ENCODE measurements around the gene REV3L.
"Not testable (repeated sequence)": the region's sequence is repeated elsewhere in the genome, so short reads cannot be mapped to it uniquely, and the experiment has no call there.

Gene REV3L

DNA sequence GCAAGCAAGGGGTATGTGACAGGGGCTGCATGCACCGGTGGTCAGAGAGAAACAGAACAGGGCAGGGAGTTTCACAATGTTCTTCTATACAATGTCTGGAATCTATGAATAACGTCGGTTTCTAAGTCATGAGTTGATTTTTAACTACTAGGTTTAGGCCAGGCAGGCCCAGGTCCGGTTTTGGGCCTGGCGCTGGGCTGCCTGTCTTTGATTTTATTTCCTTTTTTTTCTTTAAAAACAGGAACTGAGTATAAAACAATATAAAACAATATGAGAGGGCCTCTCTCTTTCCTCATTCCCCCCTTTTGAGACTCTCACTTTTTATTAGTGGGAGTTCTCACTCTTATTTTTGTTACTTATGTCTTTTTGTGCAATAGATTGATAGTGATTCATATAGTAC, 198.7 kb downstream of the REV3L start:
- H3K9me3 ChIP-seq (ENCODE audit: control insufficient read depth, low read length); H3K27me3 ChIP-seq (ENCODE audit: control insufficient read depth, insufficient read depth, low read length, poor library complexity, severe bottlenecking); H3K27ac ChIP-seq (ENCODE audit: insufficient read depth, low read depth, low read length, poor library complexity, severe bottlenecking); H3K4me3 ChIP-seq (ENCODE audit: insufficient read depth, low read depth, low read length); H3K4me1 ChIP-seq (ENCODE audit: control insufficient read depth, insufficient read depth, low read length): not testable (repeated sequence)
- peaks cover 17% of the 10 kb centered on the region for H3K36me3 ChIP-seq (ENCODE audit: control insufficient read depth, insufficient read depth, low read length)
- 85 to 94% methylated on average over 3 of the region's 5 CpGs for WGBS, 2 experiments

DNA sequence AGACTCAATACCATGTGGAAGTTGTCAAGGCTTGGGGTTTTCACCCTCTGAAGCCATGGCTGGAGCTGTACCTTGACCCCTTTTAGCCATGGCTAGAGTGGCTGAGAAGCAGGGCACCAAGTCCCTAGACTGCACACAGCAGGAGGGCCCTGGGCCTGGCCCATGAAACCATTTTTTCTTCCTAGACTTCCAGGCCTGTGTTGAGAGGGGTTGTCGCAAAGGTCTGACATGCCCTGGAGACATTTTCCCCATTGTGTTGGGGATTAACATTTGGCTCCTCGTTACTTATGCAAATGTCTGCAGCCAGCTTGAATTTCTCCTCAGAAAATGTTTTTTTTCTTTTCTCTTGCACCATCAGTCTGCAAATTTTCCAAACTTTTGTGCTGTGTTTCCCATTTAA, 199.3 kb downstream of the REV3L start:
- Histone ChIP-seq H3K27me3 (ENCODE audit: control insufficient read depth, insufficient read depth, low read length, poor library complexity, severe bottlenecking) (no peaks in the 10 kb centered on the region), H3K27ac (ENCODE audit: insufficient read depth, low read depth, low read length, poor library complexity, severe bottlenecking) (no peak overlapping the region), H3K4me1 (ENCODE audit: control insufficient read depth, insufficient read depth, low read length) (no peaks in the 10 kb centered on the region), H3K36me3 (ENCODE audit: control insufficient read depth, insufficient read depth, low read length) (peaks cover 17% of the 10 kb centered on the region), H3K9me3 (ENCODE audit: control insufficient read depth, low read length) (no peaks in the 10 kb centered on the region), H3K4me3 (ENCODE audit: insufficient read depth, low read depth, low read length) (no peak overlapping the region)
- 72 to 77% methylated on average over 2 of the region's 2 CpGs for WGBS, 2 experiments

DNA sequence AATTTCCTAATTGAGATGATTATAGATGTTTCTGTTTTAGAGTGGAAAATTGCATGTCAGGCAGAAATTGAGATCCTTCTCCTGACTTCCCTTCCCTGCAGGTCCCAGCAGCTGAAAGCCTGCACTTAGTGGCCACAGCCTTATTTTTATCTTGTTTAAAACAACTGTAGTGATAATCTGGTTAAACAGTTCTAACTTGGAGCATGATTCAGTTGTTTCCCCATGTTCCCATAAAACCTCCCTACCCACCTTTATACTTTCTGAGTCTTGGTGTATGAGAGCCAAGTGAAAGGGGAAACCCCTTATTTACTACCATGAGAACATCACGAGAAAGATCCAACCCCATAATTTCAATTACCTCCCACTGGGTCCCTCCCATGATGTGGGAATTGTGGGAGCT, 200.5 kb downstream of the REV3L start:
- no peaks in the 10 kb centered on the region for H3K27me3 ChIP-seq (ENCODE audit: control insufficient read depth, insufficient read depth, low read length, poor library complexity, severe bottlenecking)
- H3K9me3 ChIP-seq (ENCODE audit: control insufficient read depth, low read length) = no peaks in the 10 kb centered on the region
- 77% methylated on average over 1 of the region's 1 CpG; no CpG with 5 or more reads in 1 of the 2 experiments for WGBS, 2 experiments
- no peak overlapping the region for H3K4me3 ChIP-seq (ENCODE audit: insufficient read depth, low read depth, low read length)
- peaks cover 23% of the 10 kb centered on the region for H3K36me3 ChIP-seq (ENCODE audit: control insufficient read depth, insufficient read depth, low read length)
- H3K4me1 ChIP-seq (ENCODE audit: control insufficient read depth, insufficient read depth, low read length) = no peaks in the 10 kb centered on the region
- no peak overlapping the region for H3K27ac ChIP-seq (ENCODE audit: insufficient read depth, low read depth, low read length, poor library complexity, severe bottlenecking)

DNA sequence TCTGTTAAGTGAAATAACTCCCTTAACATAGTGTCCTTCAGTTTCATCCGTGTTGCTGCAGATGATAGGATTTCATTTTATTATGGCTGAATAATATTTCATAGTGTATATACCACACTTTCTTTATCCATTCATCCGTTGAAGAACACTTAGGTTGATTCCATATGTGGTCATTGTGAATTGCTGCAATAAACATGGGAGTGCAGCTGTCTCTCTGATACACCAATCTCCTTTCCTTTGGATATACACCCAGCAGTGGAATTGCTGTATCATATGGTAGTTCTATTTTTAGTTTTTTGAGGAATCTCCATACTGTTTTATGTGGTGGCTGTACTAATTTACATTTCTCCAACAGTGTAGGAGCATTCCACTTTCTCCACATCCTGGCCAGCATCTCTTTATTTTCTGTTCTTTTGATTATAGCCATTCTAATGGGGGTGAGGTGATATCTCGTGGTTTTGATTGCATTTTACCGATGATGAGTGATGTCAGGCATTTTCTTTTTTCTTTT, 202.5 kb downstream of the REV3L start:
- H3K27ac ChIP-seq (ENCODE audit: insufficient read depth, low read depth, low read length, poor library complexity, severe bottlenecking) = no peak overlapping the region
- no peaks in the 10 kb centered on the region for H3K9me3 ChIP-seq (ENCODE audit: control insufficient read depth, low read length)
- H3K4me1 ChIP-seq (ENCODE audit: control insufficient read depth, insufficient read depth, low read length) = no peaks in the 10 kb centered on the region
- H3K4me3 ChIP-seq (ENCODE audit: insufficient read depth, low read depth, low read length) = no peak overlapping the region
- peaks cover 40% of the 10 kb centered on the region for H3K36me3 ChIP-seq (ENCODE audit: control insufficient read depth, insufficient read depth, low read length)
- no peaks in the 10 kb centered on the region for H3K27me3 ChIP-seq (ENCODE audit: control insufficient read depth, insufficient read depth, low read length, poor library complexity, severe bottlenecking)
- WGBS, 2 experiments = 93% methylated on average over 3 of the region's 4 CpGs; no CpG with 5 or more reads in 1 of the 2 experiments

DNA sequence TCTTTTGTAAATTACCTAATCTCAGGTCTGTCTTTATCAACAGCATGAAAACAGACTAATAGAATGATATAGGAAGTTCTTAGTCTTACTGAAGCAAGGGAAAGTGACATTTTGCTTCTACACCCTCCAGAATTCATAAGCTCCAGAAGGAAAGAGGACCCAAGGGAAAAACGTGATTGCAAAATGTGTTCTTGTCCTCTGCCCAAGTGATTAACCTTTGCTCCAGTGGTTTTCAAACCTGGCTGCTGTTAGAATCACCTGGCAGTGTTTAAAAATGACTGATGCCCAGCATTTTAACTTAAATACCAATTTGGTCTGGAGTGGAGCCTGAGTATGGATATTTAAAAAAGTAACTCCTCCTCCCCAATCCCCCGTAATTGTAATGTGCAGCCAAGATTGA, 204.3 kb downstream of the REV3L start:
- Histone ChIP-seq H3K36me3 (ENCODE audit: control insufficient read depth, insufficient read depth, low read length) (peaks cover 47% of the 10 kb centered on the region), H3K27me3 (ENCODE audit: control insufficient read depth, insufficient read depth, low read length, poor library complexity, severe bottlenecking) (no peaks in the 10 kb centered on the region), H3K9me3 (ENCODE audit: control insufficient read depth, low read length) (no peaks in the 10 kb centered on the region), H3K4me3 (ENCODE audit: insufficient read depth, low read depth, low read length) (no peak overlapping the region), H3K4me1 (ENCODE audit: control insufficient read depth, insufficient read depth, low read length) (no peaks in the 10 kb centered on the region), H3K27ac (ENCODE audit: insufficient read depth, low read depth, low read length, poor library complexity, severe bottlenecking) (no peak overlapping the region)
- 92 to 93% methylated on average over 2 of the region's 2 CpGs for WGBS, 2 experiments

DNA sequence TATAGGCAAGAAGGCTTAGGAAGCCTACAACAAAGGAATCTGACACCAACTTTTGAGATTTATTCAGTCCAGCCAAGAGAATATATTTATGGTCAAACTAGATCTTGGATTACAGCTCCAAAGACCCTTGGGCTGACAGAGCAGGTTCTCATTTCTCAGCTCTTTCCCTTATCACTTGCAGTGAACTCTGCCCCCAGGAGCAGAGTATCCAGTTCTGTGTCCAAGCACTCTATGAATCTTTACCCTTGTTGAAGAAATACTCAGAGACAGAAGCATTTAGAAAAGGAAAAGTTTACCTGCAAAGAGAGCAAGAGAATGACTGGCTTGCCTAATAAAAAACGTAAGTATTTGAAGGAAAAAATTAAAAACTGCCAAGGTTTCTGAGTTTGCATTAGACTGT, 205.2 kb downstream of the REV3L start:
- no peak overlapping the region for H3K4me3 ChIP-seq (ENCODE audit: insufficient read depth, low read depth, low read length)
- no peaks in the 10 kb centered on the region for H3K27me3 ChIP-seq (ENCODE audit: control insufficient read depth, insufficient read depth, low read length, poor library complexity, severe bottlenecking)
- no peaks in the 10 kb centered on the region for H3K4me1 ChIP-seq (ENCODE audit: control insufficient read depth, insufficient read depth, low read length)
- peaks cover 42% of the 10 kb centered on the region for H3K36me3 ChIP-seq (ENCODE audit: control insufficient read depth, insufficient read depth, low read length)
- no peak overlapping the region for H3K27ac ChIP-seq (ENCODE audit: insufficient read depth, low read depth, low read length, poor library complexity, severe bottlenecking)
- 91 to 97% methylated on average over 1 of the region's 1 CpG for WGBS, 2 experiments
- H3K9me3 ChIP-seq (ENCODE audit: control insufficient read depth, low read length) = no peaks in the 10 kb centered on the region

DNA sequence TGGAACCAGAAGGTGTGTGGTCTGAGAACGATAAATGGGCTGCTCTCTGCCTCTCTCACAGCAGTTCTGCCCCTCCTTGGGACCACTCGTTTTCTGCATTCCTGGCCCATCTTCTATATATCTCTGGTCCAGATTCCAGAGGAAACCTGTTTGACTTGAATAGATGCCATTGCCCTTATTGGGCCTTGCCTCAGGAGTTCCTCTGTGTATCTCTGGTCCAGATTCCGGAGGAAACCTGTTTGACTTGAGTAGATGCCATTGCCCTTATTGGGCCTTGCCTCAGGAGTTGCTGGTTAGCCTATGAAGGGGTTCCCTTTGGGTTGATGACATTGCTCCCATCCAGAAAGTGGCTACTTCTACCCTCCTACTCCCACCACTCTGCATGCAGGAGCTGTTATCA, 206.3 kb downstream of the REV3L start:
- H3K36me3 ChIP-seq (ENCODE audit: control insufficient read depth, insufficient read depth, low read length) = peaks cover 34% of the 10 kb centered on the region
- H3K27ac ChIP-seq (ENCODE audit: insufficient read depth, low read depth, low read length, poor library complexity, severe bottlenecking) = no peak overlapping the region
- no peaks in the 10 kb centered on the region for H3K27me3 ChIP-seq (ENCODE audit: control insufficient read depth, insufficient read depth, low read length, poor library complexity, severe bottlenecking)
- H3K9me3 ChIP-seq (ENCODE audit: control insufficient read depth, low read length) = no peaks in the 10 kb centered on the region
- WGBS, 2 experiments = 93 to 95% methylated on average over 3 of the region's 3 CpGs
- H3K4me3 ChIP-seq (ENCODE audit: insufficient read depth, low read depth, low read length) = no peak overlapping the region
- H3K4me1 ChIP-seq (ENCODE audit: control insufficient read depth, insufficient read depth, low read length) = no peaks in the 10 kb centered on the region

DNA sequence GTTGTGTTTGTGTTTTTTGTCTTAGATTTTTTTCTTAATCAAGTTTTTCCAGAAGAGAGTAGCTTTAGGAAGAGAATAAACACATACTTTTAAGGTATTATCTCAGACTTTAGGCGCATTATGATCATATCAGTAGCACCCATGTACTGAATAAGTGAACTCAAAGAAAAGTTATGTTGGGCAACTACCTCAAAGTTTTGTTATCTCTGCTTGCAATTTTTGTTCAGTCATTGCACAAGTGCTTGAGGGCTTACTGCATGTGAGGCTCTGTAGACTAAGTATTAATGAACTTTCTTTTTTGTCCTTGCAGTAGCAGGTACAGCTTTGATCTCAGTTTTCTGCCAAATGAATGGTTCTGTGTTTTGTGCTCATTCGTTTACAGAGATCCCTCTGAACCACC, 206.7 kb downstream of the REV3L start:
- Histone ChIP-seq H3K9me3 (ENCODE audit: control insufficient read depth, low read length) (no peaks in the 10 kb centered on the region), H3K4me1 (ENCODE audit: control insufficient read depth, insufficient read depth, low read length) (no peaks in the 10 kb centered on the region), H3K27me3 (ENCODE audit: control insufficient read depth, insufficient read depth, low read length, poor library complexity, severe bottlenecking) (no peaks in the 10 kb centered on the region), H3K4me3 (ENCODE audit: insufficient read depth, low read depth, low read length) (no peak overlapping the region), H3K27ac (ENCODE audit: insufficient read depth, low read depth, low read length, poor library complexity, severe bottlenecking) (no peak overlapping the region), H3K36me3 (ENCODE audit: control insufficient read depth, insufficient read depth, low read length) (peaks cover 33% of the 10 kb centered on the region)
- 95 to 97% methylated on average over 2 of the region's 2 CpGs for WGBS, 2 experiments

DNA sequence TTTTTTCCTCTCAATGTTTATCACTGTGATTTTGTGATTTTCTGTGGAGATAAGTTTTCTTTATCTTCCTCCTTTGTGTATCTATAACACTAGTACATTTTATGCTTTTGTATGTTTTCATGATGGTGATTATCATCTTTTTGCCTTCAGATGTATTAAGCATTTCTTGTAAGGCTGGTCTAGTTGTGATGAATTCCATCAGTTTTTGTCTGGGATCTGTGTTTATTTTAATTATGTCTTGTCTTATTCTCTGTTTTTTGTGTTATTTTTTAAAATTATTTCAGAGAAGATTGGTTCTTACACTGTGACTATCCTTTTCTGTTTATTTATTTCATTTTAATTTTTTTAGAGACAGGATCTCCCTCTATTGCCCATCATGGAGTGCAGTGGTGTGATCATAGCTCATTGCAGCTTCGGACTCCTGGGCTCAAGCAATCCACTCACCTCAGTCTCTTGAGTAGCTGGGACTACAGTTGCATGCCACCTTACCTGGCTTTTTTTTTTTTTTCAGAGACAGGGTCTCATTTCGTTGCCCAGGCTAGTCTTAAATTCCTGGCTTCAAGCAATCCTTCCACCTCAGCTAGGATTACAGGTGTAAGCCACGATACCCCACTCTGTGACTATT, 208.3 kb downstream of the REV3L start:
- Histone ChIP-seq H3K27ac (ENCODE audit: insufficient read depth, low read depth, low read length, poor library complexity, severe bottlenecking) (no peak overlapping the region), H3K4me3 (ENCODE audit: insufficient read depth, low read depth, low read length) (no peak overlapping the region), H3K4me1 (ENCODE audit: control insufficient read depth, insufficient read depth, low read length) (no peaks in the 10 kb centered on the region), H3K27me3 (ENCODE audit: control insufficient read depth, insufficient read depth, low read length, poor library complexity, severe bottlenecking) (no peaks in the 10 kb centered on the region), H3K9me3 (ENCODE audit: control insufficient read depth, low read length) (no peaks in the 10 kb centered on the region), H3K36me3 (ENCODE audit: control insufficient read depth, insufficient read depth, low read length) (peaks cover 38% of the 10 kb centered on the region)
- 90 to 94% methylated on average over 3 of the region's 3 CpGs for WGBS, 2 experiments

DNA sequence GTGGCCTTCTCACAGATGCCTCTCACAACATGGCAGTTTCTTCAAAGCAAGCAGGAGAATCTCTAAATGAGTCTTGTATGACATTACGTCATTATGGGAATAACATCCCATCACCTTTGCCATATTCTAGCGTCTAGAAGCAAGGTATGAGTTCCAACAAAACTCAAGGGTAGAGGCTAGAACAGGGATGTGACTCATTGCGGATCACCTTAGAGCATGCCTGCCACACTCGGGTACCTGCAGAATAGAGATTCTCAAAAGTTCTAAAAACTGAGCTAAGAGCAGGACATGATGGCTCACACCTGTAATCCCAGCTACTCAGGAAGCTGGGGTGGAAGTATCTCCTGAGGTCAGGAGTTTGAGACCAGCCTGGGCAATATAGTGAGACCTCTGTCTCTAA, 212.9 kb downstream of the REV3L start:
- no peaks in the 10 kb centered on the region for H3K9me3 ChIP-seq (ENCODE audit: control insufficient read depth, low read length)
- WGBS, 2 experiments = 93 to 96% methylated on average over 4 of the region's 4 CpGs
- H3K27ac ChIP-seq (ENCODE audit: insufficient read depth, low read depth, low read length, poor library complexity, severe bottlenecking) = no peak overlapping the region
- H3K4me3 ChIP-seq (ENCODE audit: insufficient read depth, low read depth, low read length) = no peak overlapping the region
- no peaks in the 10 kb centered on the region for H3K27me3 ChIP-seq (ENCODE audit: control insufficient read depth, insufficient read depth, low read length, poor library complexity, severe bottlenecking)
- peaks cover 30% of the 10 kb centered on the region for H3K36me3 ChIP-seq (ENCODE audit: control insufficient read depth, insufficient read depth, low read length)
- no peaks in the 10 kb centered on the region for H3K4me1 ChIP-seq (ENCODE audit: control insufficient read depth, insufficient read depth, low read length)

Measured in ectodermal cell (in vitro differentiated cells).